RWPE1 (cell line): Measurements from ENCODE around the gene AOAH.

ENCODE experiments used
- CTCF ChIA-PET: fragments of 350-600 bp; sonication (Branson Sonifier 250); formaldehyde crosslinking; extraction: SDS; loops from one replicate; lab custom pipeline; 2021; lab: Yijun Ruan, JAX
- POLR2A ChIA-PET: fragments of 400-600 bp; formaldehyde crosslinking; extraction: SDS; loops from one replicate; lab custom pipeline; 2020; ENCODE audit warnings: antibody characterized with exemption; ENCODE audit not compliant: low non-redundant PET; lab: Yijun Ruan, JAX
- DNase-seq: peaks from one replicate; pipeline ENCODE4 v3.0.0; 2012; ENCODE audit warnings: low spot score
- H3K27ac ChIP-seq: fragments of 450-650 bp; 2 replicates; pipeline ENCODE4 v1.5.1; 2017
- TF ChIP-seq, protein P1 (sequence below): fragments of 450-650 bp; conservative IDR thresholded peaks from 2 replicates; pipeline ENCODE4 v1.5.1; 2017; ENCODE audit warnings: low read depth, mild to moderate bottlenecking

Gene AOAH

GRCh38 chr7:36690514-36691187 lies 33.6 kb downstream of the AOAH start:
- CTCF ChIA-PET, result interaction anchor here (0.7 kb wide), 1 partner anchor 13 kb away, joined by 3 read pairs; no protein-coding TSS in a partner anchor
- no peak overlapping the region for H3K27ac ChIP-seq
- TF ChIP-seq, protein P1, sequence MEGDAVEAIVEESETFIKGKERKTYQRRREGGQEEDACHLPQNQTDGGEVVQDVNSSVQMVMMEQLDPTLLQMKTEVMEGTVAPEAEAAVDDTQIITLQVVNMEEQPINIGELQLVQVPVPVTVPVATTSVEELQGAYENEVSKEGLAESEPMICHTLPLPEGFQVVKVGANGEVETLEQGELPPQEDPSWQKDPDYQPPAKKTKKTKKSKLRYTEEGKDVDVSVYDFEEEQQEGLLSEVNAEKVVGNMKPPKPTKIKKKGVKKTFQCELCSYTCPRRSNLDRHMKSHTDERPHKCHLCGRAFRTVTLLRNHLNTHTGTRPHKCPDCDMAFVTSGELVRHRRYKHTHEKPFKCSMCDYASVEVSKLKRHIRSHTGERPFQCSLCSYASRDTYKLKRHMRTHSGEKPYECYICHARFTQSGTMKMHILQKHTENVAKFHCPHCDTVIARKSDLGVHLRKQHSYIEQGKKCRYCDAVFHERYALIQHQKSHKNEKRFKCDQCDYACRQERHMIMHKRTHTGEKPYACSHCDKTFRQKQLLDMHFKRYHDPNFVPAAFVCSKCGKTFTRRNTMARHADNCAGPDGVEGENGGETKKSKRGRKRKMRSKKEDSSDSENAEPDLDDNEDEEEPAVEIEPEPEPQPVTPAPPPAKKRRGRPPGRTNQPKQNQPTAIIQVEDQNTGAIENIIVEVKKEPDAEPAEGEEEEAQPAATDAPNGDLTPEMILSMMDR, result no peak
- DNase-seq, result no peak
- POLR2A ChIA-PET, result no interaction called here

DNA sequence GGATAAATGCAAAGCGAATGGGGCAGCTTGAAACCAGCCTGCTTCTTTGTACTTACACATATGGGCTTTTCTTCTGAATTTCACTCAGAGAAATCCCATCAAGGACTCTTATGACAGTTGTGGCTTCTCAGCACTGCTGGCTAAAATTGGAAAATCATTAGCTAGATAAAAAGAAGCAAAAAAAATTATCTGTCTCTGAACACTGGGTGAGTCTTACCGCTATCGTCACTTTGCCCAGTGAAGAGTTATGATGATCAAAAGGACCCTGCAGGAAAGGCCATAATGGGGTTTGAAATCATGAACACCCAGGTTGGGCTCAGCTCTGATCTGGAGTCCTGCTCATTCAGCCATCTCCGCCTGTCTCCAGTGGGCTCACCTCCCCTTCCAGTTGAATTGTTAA lies 34.3 kb downstream of the AOAH start:
- CTCF ChIA-PET, result interaction anchor here (0.7 kb wide), 2 partner anchors 12 to 73 kb away, joined by 3 to 4 read pairs; no protein-coding TSS in a partner anchor
- POLR2A ChIA-PET, result no interaction called here
- TF ChIP-seq, protein P1, result no peak
- no peak for DNase-seq
- H3K27ac ChIP-seq, result no peak overlapping the region

DNA sequence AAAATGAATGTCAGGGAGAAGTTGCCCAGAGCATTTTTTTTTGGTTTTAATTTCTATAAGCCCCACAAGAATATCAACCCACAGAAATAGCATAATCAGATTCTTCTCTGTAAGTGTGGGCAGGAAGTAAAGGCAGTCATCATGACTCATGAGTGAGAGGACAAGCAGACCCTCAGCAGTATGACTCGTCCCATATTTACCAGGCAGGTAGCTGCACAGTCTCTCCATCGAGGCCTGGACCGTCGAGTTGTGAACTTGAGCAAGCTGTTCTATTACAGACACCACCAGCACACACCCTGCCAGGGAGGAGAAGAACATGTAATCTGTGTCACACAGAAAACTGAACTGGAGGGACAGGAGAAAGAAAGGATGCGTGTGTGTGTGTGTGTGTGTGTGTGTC lies 37.8 kb downstream of the AOAH start:
- CTCF ChIA-PET, result no interaction called here

GRCh38 chr7:36684954-36685353 lies 39.3 kb downstream of the AOAH start:
- CTCF ChIA-PET, result interaction anchor here (0.5 to 0.9 kb wide), 2 partner anchors 14 to 1051 kb away, joined by 3 to 4 read pairs; no protein-coding TSS in a partner anchor
- TF ChIP-seq, protein P1, result no peak
- DNase-seq, result no peak
- no peak overlapping the region for H3K27ac ChIP-seq
- POLR2A ChIA-PET, result no interaction called here

More for the DNA sequence above, 37.8 kb downstream of the AOAH start:
- DNase-seq, result peak; percentile 59
- no peak overlapping the region for H3K27ac ChIP-seq
- TF ChIP-seq, protein P1, result no peak
- POLR2A ChIA-PET, result no interaction called here

GRCh38 chr7:36683695-36684357 lies 40.5 kb downstream of the AOAH start:
- CTCF ChIA-PET, result interaction anchor here (0.6 to 1.6 kb wide), 2 partner anchors 13 to 117 kb away, joined by 3 to 4 read pairs; no protein-coding TSS in a partner anchor
- H3K27ac ChIP-seq, result no peak overlapping the region
- DNase-seq, result peak; percentile 23
- POLR2A ChIA-PET, result no interaction called here
- TF ChIP-seq, protein P1, result no peak

DNA sequence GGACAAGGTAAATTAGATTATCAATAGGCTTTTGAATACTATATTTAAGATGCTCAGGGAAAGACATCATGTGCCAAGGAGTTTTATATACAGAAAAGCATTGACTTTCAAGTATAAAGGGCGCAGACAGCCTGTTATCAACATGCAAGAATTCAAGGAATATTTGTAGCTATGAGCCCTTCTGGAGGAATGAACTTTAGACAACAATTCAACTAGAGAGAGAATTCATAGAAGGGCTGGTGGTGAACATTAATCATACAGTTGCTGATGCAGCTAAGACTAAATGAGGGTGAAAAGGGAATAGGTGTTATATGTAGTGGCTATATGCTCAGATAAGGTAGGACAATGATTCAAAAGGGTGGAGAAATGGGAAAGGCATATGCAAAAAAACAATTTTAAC lies 41.2 kb downstream of the AOAH start:
- TF ChIP-seq, protein P1, result no peak
- POLR2A ChIA-PET, result no interaction called here
- no peak for DNase-seq
- CTCF ChIA-PET, result interaction anchor here (0.7 to 1.6 kb wide), 2 partner anchors 12 to 27 kb away, joined by 3 to 4 read pairs; no protein-coding TSS in a partner anchor
- H3K27ac ChIP-seq, result no peak overlapping the region
